ENCODE results near the gene HMOX2. TPM values are rescaled to one million over a fixed set of nuclear protein-coding genes. Genes with fewer than 3 reads are reported as not detected.

Gene HMOX2
- total RNA-seq, 1 donor from 2014 or later, result 52.8 TPM

DNA sequence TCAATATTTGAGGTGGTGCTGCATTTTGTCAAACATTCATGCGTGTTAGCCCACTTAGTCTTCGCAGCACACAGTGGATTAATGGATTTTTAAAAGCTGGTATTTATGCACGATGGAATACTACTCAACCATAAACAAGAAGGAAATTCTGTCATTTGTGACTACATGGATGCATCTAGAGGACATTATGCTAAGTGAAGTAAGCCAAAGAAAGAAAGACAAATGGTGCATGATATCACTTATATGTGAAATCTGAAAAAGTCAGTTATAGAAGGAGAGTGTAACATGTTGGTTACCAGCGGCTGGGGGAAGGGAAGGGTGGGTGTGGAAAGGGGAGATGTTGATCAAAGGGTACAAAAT, 23.0 kb downstream of the HMOX2 start:
- TF ChIP-seq POLR2A (IDR thresholded peaks at IDR 0.05), result no peak
- TF ChIP-seq, protein P1, sequence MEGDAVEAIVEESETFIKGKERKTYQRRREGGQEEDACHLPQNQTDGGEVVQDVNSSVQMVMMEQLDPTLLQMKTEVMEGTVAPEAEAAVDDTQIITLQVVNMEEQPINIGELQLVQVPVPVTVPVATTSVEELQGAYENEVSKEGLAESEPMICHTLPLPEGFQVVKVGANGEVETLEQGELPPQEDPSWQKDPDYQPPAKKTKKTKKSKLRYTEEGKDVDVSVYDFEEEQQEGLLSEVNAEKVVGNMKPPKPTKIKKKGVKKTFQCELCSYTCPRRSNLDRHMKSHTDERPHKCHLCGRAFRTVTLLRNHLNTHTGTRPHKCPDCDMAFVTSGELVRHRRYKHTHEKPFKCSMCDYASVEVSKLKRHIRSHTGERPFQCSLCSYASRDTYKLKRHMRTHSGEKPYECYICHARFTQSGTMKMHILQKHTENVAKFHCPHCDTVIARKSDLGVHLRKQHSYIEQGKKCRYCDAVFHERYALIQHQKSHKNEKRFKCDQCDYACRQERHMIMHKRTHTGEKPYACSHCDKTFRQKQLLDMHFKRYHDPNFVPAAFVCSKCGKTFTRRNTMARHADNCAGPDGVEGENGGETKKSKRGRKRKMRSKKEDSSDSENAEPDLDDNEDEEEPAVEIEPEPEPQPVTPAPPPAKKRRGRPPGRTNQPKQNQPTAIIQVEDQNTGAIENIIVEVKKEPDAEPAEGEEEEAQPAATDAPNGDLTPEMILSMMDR (IDR thresholded peaks at IDR 0.05), result no peak
- no peak for TF ChIP-seq POLR2AphosphoS5 (IDR thresholded peaks at IDR 0.05; ENCODE audit: insufficient read depth in 1 of 2, low read depth in 1 of 2)
- intact Hi-C loops (cut with DNase I), result no loop called here
- no peaks in the 10 kb centered on the region for H3K9me3 ChIP-seq
- H3K4me1 ChIP-seq, result peaks cover 74% of the 10 kb centered on the region
- H3K4me3 ChIP-seq, result no peak overlapping the region
- H3K36me3 ChIP-seq, result no peaks in the 10 kb centered on the region
- DNase-seq (ENCODE audit: extremely low spot score in 2 of 2), result no peak
- no peaks in the 10 kb centered on the region for H3K27me3 ChIP-seq
- no peak overlapping the region for H3K27ac ChIP-seq

DNA sequence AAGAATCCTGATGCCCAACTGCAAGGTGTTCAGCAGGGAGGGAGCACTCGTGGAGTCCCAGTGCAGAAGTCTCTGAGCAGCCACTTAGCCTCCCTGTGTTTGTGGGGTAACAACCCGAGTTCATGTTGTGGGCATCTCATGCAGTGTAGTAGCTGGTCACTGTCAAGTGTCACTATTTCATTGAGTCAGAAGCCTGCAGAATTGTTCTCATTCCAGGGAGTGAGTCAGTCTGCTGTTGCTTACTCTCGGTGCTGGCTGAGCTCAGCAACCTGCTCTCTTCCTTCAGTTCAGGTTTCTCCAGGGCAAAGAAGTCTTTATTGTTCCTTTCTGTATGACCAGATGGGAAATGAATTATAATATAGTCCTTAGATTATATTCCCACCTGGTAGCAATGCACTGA, 24.1 kb downstream of the HMOX2 start:
- H3K27me3 ChIP-seq, result no peaks in the 10 kb centered on the region
- H3K36me3 ChIP-seq, result no peaks in the 10 kb centered on the region
- peak in 1 of 2 donors; percentile 29 for TF ChIP-seq POLR2AphosphoS5 (IDR thresholded peaks at IDR 0.05; ENCODE audit: insufficient read depth in 1 of 2, low read depth in 1 of 2)
- TF ChIP-seq POLR2A (IDR thresholded peaks at IDR 0.05), result no peak
- TF ChIP-seq, protein P1 (IDR thresholded peaks at IDR 0.05), result no peak
- peaks cover 65% of the 10 kb centered on the region for H3K4me1 ChIP-seq
- peak overlapping the region; percentile 29 for H3K4me3 ChIP-seq
- peak overlapping the region; percentile 76 for H3K27ac ChIP-seq
- H3K9me3 ChIP-seq, result no peaks in the 10 kb centered on the region
- no peak for DNase-seq (ENCODE audit: extremely low spot score in 2 of 2)
- intact Hi-C loops (cut with DNase I), result loop anchor here (10.0 kb wide), 1 partner anchor 55 kb away; the partner anchor contains the start of gene C16orf96

DNA sequence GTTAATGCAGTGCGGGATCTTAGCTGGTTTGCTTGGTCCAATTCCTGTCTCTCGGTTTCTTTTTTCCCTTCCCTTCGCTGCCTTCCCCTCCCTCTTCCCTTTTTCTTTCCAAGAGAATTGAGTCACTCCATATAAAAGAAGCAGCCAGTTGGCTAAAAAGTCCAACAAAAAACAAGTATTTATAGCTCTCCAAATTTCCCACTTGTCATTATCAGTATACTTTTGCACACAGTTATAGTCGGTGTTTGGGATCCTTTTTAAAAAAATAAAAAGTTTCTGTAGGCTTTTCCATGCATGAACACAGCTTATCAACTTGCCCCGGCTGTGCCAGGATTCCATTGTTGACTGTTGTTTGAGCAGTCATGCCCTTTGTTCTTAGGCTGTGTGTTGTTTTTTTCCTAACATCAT, 24.9 kb downstream of the HMOX2 start:
- intact Hi-C loops (cut with DNase I), result loop anchor here (10.0 kb wide), 1 partner anchor 54 kb away; the partner anchor contains the start of gene C16orf96
- DNase-seq (ENCODE audit: extremely low spot score in 2 of 2), result no peak
- no peaks in the 10 kb centered on the region for H3K9me3 ChIP-seq
- H3K4me1 ChIP-seq, result peaks cover 63% of the 10 kb centered on the region
- no peaks in the 10 kb centered on the region for H3K36me3 ChIP-seq
- TF ChIP-seq POLR2AphosphoS5 (IDR thresholded peaks at IDR 0.05; ENCODE audit: insufficient read depth in 1 of 2, low read depth in 1 of 2) (peak in 1 of 2 donors; percentile 62), POLR2A (IDR thresholded peaks at IDR 0.05) (no peak)
- TF ChIP-seq, protein P1 (IDR thresholded peaks at IDR 0.05), result no peak
- H3K27ac ChIP-seq, result peak overlapping the region; percentile 76
- peak overlapping the region; percentile 29 for H3K4me3 ChIP-seq
- H3K27me3 ChIP-seq, result no peaks in the 10 kb centered on the region

DNA sequence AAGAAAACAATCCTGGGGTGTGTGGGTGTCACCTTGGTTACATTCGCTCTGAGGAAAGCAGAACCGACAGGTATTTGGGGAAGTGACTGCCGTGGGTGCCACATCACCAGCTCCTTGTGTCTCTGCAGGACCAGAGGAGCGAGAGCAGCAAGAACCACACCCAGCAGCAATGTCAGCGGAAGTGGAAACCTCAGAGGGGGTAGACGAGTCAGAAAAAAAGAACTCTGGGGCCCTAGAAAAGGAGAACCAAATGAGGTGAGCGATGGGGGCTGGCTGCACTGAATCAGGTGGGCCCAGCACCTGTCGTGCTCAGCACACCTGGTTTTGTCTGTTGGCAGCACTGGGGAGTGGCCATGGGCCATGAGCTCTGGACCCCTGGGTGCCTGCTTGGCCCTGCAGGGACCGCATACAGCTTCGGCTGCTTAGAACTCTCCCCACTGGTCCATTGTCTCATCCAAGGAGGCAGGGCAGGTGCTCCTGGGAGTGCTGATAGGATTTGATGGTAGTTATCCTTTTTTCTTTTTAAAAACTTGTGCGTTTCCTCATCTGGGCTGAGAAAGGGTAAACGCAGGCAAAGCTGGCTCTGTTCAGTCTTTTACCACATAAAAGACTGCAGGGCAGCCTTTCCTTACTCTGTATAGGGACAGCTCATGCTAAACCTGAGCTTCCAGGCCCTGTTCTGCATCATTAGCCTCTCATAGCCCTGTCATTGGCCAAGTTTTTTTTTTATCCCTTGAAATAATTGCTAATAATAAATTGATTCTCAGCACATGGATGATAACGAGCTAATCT, 29.4 kb downstream of the HMOX2 start:
- H3K27ac ChIP-seq, result peak overlapping the region; percentile 24
- intact Hi-C loops (cut with DNase I), result loop anchor here (10.0 kb wide), 1 partner anchor 49 kb away; the partner anchor contains the start of gene C16orf96

More for the DNA sequence above, 29.4 kb downstream of the HMOX2 start:
- TF ChIP-seq, protein P1 (IDR thresholded peaks at IDR 0.05), result no peak
- TF ChIP-seq POLR2A (IDR thresholded peaks at IDR 0.05) (no peak), POLR2AphosphoS5 (IDR thresholded peaks at IDR 0.05; ENCODE audit: insufficient read depth in 1 of 2, low read depth in 1 of 2) (peak in 1 of 2 donors; percentile 42)
- DNase-seq (ENCODE audit: extremely low spot score in 2 of 2), result no peak
- Histone ChIP-seq H3K4me1 (peaks cover 37% of the 10 kb centered on the region), H3K9me3 (no peaks in the 10 kb centered on the region), H3K27me3 (no peaks in the 10 kb centered on the region), H3K36me3 (peaks cover 0 to 27% of the 10 kb centered on the region in 2 donors), H3K4me3 (no peak overlapping the region)

Measured in vagina (tissue), 2 donors.